Left ventricle myocardium inferior (tissue), 1 donor: ENCODE results near the gene SLC28A3. TPM values are rescaled to one million over a fixed set of nuclear protein-coding genes. Genes with fewer than 3 reads are reported as not detected.

Source experiments
- DNase-seq: peaks from one replicate; pipeline ENCODE4 v3.0.0-alpha.2; 2020
- H3K27ac ChIP-seq: fragments of 200-600 bp; replicated peaks from 2 replicates; pipeline ENCODE4 v1.8.0; 2021
- H3K27me3 ChIP-seq: fragments of 200-600 bp; 2 replicates; pipeline ENCODE4 v1.8.0; 2021; ENCODE audit warnings: low read depth
- H3K36me3 ChIP-seq: fragments of 200-600 bp; 2 replicates; pipeline ENCODE4 v1.8.0; 2021
- H3K4me1 ChIP-seq: fragments of 200-600 bp; 2 replicates; pipeline ENCODE4 v1.8.0; 2021
- H3K4me3 ChIP-seq: fragments of 200-600 bp; 2 replicates; pipeline ENCODE4 v1.8.0; 2021; ENCODE audit warnings: mild to moderate bottlenecking, moderate library complexity
- H3K9me3 ChIP-seq: fragments of 200-600 bp; replicated peaks from 2 replicates; pipeline ENCODE4 v1.8.0; 2021
- CTCF ChIP-seq: fragments of 200-600 bp; IDR thresholded peaks from 2 replicates; pipeline ENCODE4 v1.8.0; 2021; ENCODE audit warnings: antibody characterized with exemption, mild to moderate bottlenecking, borderline replicate concordance
- intact Hi-C: fragments of 100-400 bp; cut with micrococcal nuclease; formaldehyde crosslinking; loops from one replicate; pipeline ENCODE4 v1.11.0; 2022
- total RNA-seq: library from RNA; stranded (reverse); fragmentation: NEBNext Ultra II Directional; extraction: Animal tissue kit (Norgen Biotek cat#: 25700); gene quantifications from one replicate; pipeline ENCODE4 v1.2.1, GENCODE V29; 2021
- donor health status: DM: no; HTN: yes; CAD: no; lungs with severe emphysema.

SLC28A3 gene
- total RNA-seq, 1 donor from 2014 or later = 0.16 TPM

- no peak for TF ChIP-seq CTCF
- Histone ChIP-seq H3K27me3 (no peaks in the 10 kb centered on the region), H3K4me1 (no peaks in the 10 kb centered on the region), H3K27ac (no peak overlapping the region), H3K4me3 (no peak overlapping the region), H3K9me3 (peaks cover 20% of the 10 kb centered on the region), H3K36me3 (no peaks in the 10 kb centered on the region)
- intact Hi-C loops = no loop called here
- no peak for DNase-seq
These were observed 13.4 kb downstream of the SLC28A3 start for GRCh38 chr9:84327184-84327583.

GRCh38 chr9:84325347-84325973 is 15.1 kb downstream of the SLC28A3 start:
- intact Hi-C loops = no loop called here
- H3K4me1 ChIP-seq = no peaks in the 10 kb centered on the region
- TF ChIP-seq CTCF = no peak
- no peak for DNase-seq
- H3K4me3 ChIP-seq = no peak overlapping the region
- H3K36me3 ChIP-seq = no peaks in the 10 kb centered on the region
- no peak overlapping the region for H3K27ac ChIP-seq
- peaks cover 20% of the 10 kb centered on the region for H3K9me3 ChIP-seq
- H3K27me3 ChIP-seq = no peaks in the 10 kb centered on the region

- Histone ChIP-seq H3K9me3 (peaks cover 20% of the 10 kb centered on the region), H3K27me3 (no peaks in the 10 kb centered on the region), H3K4me3 (no peak overlapping the region), H3K36me3 (no peaks in the 10 kb centered on the region), H3K27ac (no peak overlapping the region), H3K4me1 (no peaks in the 10 kb centered on the region)
- TF ChIP-seq CTCF = no peak
- no peak for DNase-seq
- intact Hi-C loops = no loop called here
These were observed 15.7 kb downstream of the SLC28A3 start for GRCh38 chr9:84324811-84325210.

- H3K27me3 ChIP-seq = no peaks in the 10 kb centered on the region
- DNase-seq = no peak
- intact Hi-C loops = no loop called here
- H3K36me3 ChIP-seq = no peaks in the 10 kb centered on the region
- H3K27ac ChIP-seq = no peak overlapping the region
- TF ChIP-seq CTCF = no peak
- peaks cover 17% of the 10 kb centered on the region for H3K9me3 ChIP-seq
- no peak overlapping the region for H3K4me3 ChIP-seq
- no peaks in the 10 kb centered on the region for H3K4me1 ChIP-seq
These were observed 16.7 kb downstream of the SLC28A3 start for GRCh38 chr9:84323858-84324257.

- no peaks in the 10 kb centered on the region for H3K36me3 ChIP-seq
- no peaks in the 10 kb centered on the region for H3K4me1 ChIP-seq
- H3K27me3 ChIP-seq = no peaks in the 10 kb centered on the region
- no peak overlapping the region for H3K27ac ChIP-seq
- peaks cover 8% of the 10 kb centered on the region for H3K9me3 ChIP-seq
- no peak for DNase-seq
- no peak for TF ChIP-seq CTCF
- no peak overlapping the region for H3K4me3 ChIP-seq
- intact Hi-C loops = no loop called here
These were observed 17.7 kb downstream of the SLC28A3 start for GRCh38 chr9:84322828-84323227.
